BLaER1 treated with 17β-estradiol and CSF1 and Interleukin-3, amounts not matched to agents 10 nM and 100 nM (cell line): ENCODE measurements around the gene PCMT1.
"Not testable (repeated sequence)": the region's sequence is repeated elsewhere in the genome, so short reads cannot be mapped to it uniquely, and the experiment has no call there.

Experiments used
- H3K27ac ChIP-seq, 11 experiments: shearing (Covaris generic); formaldehyde crosslinking; 2 replicates each; pipeline ENCODE4 v1.8.1; 2022
- H3K27me3 ChIP-seq, 11 experiments: shearing (Covaris generic); formaldehyde crosslinking; 2 replicates each; pipeline ENCODE4 v1.8.1; 2022
- H3K36me3 ChIP-seq, 11 experiments: shearing (Covaris generic); formaldehyde crosslinking; 2 replicates each; pipeline ENCODE4 v1.8.1; 2022
- H3K4me1 ChIP-seq, 10 experiments: shearing (Covaris generic); formaldehyde crosslinking; 2 replicates each; pipeline ENCODE4 v1.8.1; 2022
- H3K4me2 ChIP-seq, 11 experiments: shearing (Covaris generic); formaldehyde crosslinking; 2 replicates each; pipeline ENCODE4 v1.8.1; 2022
- H3K4me3 ChIP-seq, 10 experiments: shearing (Covaris generic); formaldehyde crosslinking; 2 replicates each; pipeline ENCODE4 v1.8.1; 2022
- H3K9ac ChIP-seq, 11 experiments: shearing (Covaris generic); formaldehyde crosslinking; 2 replicates each; pipeline ENCODE4 v1.8.1; 2022
- H3K9me3 ChIP-seq, 11 experiments: shearing (Covaris generic); formaldehyde crosslinking; replicated peaks in 1 of 11; 2 replicates each; pipeline ENCODE4 v1.8.1; 2022
- H4K20me1 ChIP-seq, 11 experiments: shearing (Covaris generic); formaldehyde crosslinking; 2 replicates each; pipeline ENCODE4 v1.8.1; 2022
- Cebpa-rat ChIP-seq, 11 experiments: shearing (Covaris generic); IDR thresholded peaks; 2 replicates each; pipeline ENCODE4 v1.8.1; 2022

The PCMT1 gene

DNA sequence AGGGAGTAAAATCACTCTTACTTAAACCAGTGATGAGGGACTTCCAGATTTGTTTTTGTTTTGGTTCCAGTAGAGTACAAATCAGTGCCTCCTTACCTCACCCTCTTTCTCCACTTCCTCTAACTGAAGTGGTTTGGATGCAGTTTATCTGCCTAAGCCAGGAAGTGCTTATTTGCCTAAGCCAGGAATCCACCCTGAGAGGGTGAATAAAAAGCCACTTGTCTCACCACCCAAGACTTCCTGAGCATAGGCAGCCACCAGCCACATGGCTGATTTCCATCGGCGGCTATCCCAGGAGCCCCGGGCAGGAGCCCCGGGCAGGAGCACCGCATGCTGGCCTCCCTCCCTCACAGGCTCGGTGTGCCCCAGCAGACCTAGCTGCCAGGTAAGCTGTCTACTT lies 102.6 kb downstream of the PCMT1 start:
- Histone ChIP-seq H3K4me2 (peak overlapping the region; percentile 51 to 85 (median 66)), H3K4me1 (peaks cover 14 to 62% (median 27%) of the 10 kb centered on the region in 10 experiments), H3K9me3 (no peaks in the 10 kb centered on the region), H3K27me3 (peaks cover 0 to 3% (median 0%) of the 10 kb centered on the region in 11 experiments; a peak in 1 of 22 replicates), H3K4me3 (no peak overlapping the region), H4K20me1 (peaks cover 0 to 6% (median 0%) of the 10 kb centered on the region in 11 experiments; a peak in 2 of 22 replicates), H3K9ac (peak overlapping the region in 5 of 11 experiments; percentile 4 to 53 (median 39); a peak in 6 of 22 replicates), H3K27ac (peak overlapping the region; percentile 11 to 84 (median 51); a peak in 18 of 22 replicates), H3K36me3 (0 out of 22 replicates have a peak, but pooled peaks cover 0 to 9% (median 0%) of the 10 kb centered on the region in 11 experiments)
- no peak for TF ChIP-seq Cebpa-rat (IDR thresholded peaks at IDR 0.05)

DNA sequence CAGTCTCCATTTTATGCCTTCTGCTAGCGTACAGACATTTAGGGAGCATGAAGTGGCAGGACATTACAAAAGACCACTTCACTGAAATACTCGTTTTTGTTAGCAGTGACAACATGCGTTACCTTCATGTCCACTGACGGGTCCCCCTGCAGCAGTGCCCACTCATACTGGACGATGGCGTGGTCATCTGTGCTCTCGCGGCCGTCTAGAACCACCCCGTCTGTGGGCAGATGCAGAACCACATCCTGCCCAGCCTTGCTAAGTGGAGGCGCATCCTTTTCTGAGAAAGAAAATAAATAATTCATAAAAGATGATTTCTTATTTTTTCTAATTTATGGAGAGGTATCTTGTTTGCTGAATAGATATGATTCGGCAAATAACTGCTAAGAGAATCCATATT lies 103.3 kb downstream of the PCMT1 start:
- Histone ChIP-seq H3K4me1 (peaks cover 14 to 55% (median 27%) of the 10 kb centered on the region in 10 experiments), H3K27me3 (peaks cover 0 to 3% (median 0%) of the 10 kb centered on the region in 11 experiments; a peak in 1 of 22 replicates), H3K4me2 (peak overlapping the region in 9 of 11 experiments; percentile 51 to 85 (median 69); a peak in 16 of 22 replicates), H3K4me3 (no peak overlapping the region), H3K27ac (peak overlapping the region in 10 of 11 experiments; percentile 42 to 84 (median 51); a peak in 16 of 22 replicates), H3K9me3 (no peaks in the 10 kb centered on the region), H4K20me1 (0 out of 22 replicates have a peak, but pooled peaks cover 0 to 6% (median 0%) of the 10 kb centered on the region in 11 experiments), H3K36me3 (0 out of 22 replicates have a peak, but pooled peaks cover 0 to 9% (median 0%) of the 10 kb centered on the region in 11 experiments), H3K9ac (peak overlapping the region in 2 of 11 experiments; percentile 39 to 53; a peak in 2 of 22 replicates)
- TF ChIP-seq Cebpa-rat (IDR thresholded peaks at IDR 0.05), result no peak

DNA sequence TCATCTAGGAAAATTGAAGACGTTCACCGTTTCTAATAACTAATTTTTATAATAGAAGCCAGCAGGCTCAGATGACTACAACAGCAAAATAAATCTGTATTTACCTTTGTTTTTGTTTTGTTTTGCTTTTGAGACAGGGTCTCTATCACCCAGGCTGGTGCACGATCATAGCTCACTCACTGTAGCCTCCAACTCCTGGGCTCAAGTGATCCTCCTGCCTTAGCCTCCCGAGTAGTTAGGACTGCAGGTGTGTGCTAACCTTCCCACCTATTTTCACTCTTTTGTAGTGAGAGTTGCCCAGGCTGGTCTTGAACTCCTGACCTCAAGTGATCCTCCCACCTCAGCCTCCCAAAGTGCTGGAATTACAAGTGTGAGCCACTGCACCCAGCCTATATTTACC lies 104.5 kb downstream of the PCMT1 start:
- peak overlapping the region in 3 of 11 experiments; percentile 42 to 59 (median 53); a peak in 5 of 22 replicates for H3K4me2 ChIP-seq
- H3K4me3 ChIP-seq, result not testable (repeated sequence)

DNA sequence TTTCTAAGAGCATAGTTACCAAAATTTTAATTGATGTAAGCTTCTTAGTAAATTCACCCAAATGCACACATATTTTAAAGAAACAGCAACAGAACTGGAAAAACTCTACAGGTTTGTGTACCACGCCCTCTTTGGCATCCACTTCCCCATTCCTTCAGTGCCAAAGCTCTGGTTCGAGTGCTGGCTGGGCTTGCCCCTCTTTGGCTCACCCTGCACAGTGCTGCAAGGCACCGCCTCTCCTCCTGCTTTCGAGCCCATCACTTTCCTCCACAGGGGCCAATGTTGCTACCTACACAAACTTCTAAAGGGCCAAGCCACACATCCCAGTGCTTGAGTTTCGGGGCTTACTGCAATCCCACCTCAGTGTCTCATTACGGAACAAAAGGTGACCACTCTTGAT lies 105.0 kb downstream of the PCMT1 start:
- H4K20me1 ChIP-seq, result 0 out of 22 replicates have a peak, but pooled peaks cover 0 to 6% (median 0%) of the 10 kb centered on the region in 11 experiments
- H3K4me2 ChIP-seq, result peak overlapping the region in 5 of 11 experiments; percentile 14 to 59 (median 42); a peak in 9 of 22 replicates
- peak overlapping the region in 1 of 11 experiments; percentile 49; a peak in 2 of 22 replicates for H3K27ac ChIP-seq
- H3K9me3 ChIP-seq, result no peaks in the 10 kb centered on the region
- peaks cover 0 to 3% (median 0%) of the 10 kb centered on the region in 11 experiments; a peak in 1 of 22 replicates for H3K27me3 ChIP-seq
- H3K4me1 ChIP-seq, result peaks cover 14 to 57% (median 24%) of the 10 kb centered on the region in 10 experiments
- no peak overlapping the region for H3K9ac ChIP-seq
- no peak for TF ChIP-seq Cebpa-rat (IDR thresholded peaks at IDR 0.05)
- no peak overlapping the region for H3K4me3 ChIP-seq
- 0 out of 22 replicates have a peak, but pooled peaks cover 0 to 9% (median 0%) of the 10 kb centered on the region in 11 experiments for H3K36me3 ChIP-seq

More for the DNA sequence above, 104.5 kb downstream of the PCMT1 start:
- not testable (repeated sequence) for H3K27me3 ChIP-seq, H3K27ac ChIP-seq, H3K9ac ChIP-seq, H3K36me3 ChIP-seq, H4K20me1 ChIP-seq, H3K9me3 ChIP-seq
- H3K4me1 ChIP-seq, result peaks cover 14 to 51% (median 24%) of the 10 kb centered on the region in 10 experiments

DNA sequence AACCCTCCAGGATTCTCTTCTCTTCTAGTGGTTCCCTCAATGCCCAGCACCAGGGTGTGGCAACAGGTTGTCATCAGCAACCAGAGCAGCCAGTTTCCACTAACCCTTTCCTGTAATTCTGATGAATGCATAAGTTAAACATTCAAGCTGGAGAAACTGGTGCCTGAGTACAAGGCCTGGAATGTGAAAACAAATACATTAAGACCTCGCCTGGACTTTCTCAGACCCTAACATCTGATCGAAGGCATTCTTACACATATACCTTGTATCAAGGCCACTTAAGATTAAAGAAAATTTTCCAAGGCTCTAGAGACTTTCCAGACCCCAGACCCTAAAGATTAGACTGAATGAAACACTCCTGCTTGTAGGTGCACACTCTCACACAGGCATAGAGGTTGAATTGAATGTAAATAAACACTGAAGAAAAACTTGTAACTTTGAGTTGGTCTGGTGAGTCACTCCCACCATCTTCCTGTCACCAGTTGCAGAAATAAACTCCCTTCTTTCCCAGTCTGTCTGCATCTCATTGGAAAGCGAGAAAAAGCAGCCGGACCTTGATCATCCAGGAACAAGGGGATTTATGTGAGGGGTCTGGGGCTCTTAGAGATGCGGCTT lies 105.6 kb downstream of the PCMT1 start:
- H3K4me2 ChIP-seq, result peak overlapping the region in 5 of 11 experiments; percentile 14 to 59 (median 42); a peak in 9 of 22 replicates
- H3K9ac ChIP-seq, result peak overlapping the region in 1 of 11 experiments; percentile 40; a peak in 1 of 22 replicates
- H3K27ac ChIP-seq, result peak overlapping the region in 1 of 11 experiments; percentile 49; a peak in 2 of 22 replicates
- 0 out of 22 replicates have a peak, but pooled peaks cover 0 to 9% (median 0%) of the 10 kb centered on the region in 11 experiments for H3K36me3 ChIP-seq
- H3K4me1 ChIP-seq, result peaks cover 14 to 57% (median 24%) of the 10 kb centered on the region in 10 experiments
- no peak overlapping the region for H3K4me3 ChIP-seq
- peaks cover 0 to 6% (median 0%) of the 10 kb centered on the region in 11 experiments; a peak in 1 of 22 replicates for H4K20me1 ChIP-seq
- no peaks in the 10 kb centered on the region for H3K9me3 ChIP-seq
- no peak for TF ChIP-seq Cebpa-rat (IDR thresholded peaks at IDR 0.05)
- H3K27me3 ChIP-seq, result peaks cover 0 to 3% (median 0%) of the 10 kb centered on the region in 11 experiments; a peak in 1 of 22 replicates

DNA sequence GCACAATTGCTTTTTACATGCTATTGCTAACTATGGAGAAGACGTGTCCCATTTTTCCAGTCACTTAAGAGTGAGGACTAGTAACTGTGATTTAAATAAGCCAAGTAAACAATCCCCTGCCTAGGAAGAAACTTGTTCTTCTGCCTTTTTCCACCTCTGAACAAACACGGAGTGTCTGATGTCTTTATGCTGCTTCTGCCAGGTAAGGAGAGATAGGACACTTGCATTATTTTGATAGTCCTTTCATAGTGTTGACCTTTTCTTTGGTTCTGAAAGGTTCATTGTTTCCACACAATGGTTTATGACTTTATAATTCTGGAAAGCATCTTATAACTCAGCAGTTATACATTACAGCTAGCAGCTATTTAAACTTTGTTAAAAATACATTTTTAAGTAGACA lies 106.2 kb downstream of the PCMT1 start:
- 0 out of 22 replicates have a peak, but pooled peaks cover 0 to 9% (median 0%) of the 10 kb centered on the region in 11 experiments for H3K36me3 ChIP-seq
- H4K20me1 ChIP-seq, result peaks cover 0 to 9% (median 0%) of the 10 kb centered on the region in 11 experiments; a peak in 3 of 22 replicates
- no peak overlapping the region for H3K4me3 ChIP-seq
- no peak for TF ChIP-seq Cebpa-rat (IDR thresholded peaks at IDR 0.05)
- peaks cover 17 to 57% (median 27%) of the 10 kb centered on the region in 10 experiments for H3K4me1 ChIP-seq
- peaks cover 0 to 3% (median 0%) of the 10 kb centered on the region in 11 experiments; a peak in 1 of 22 replicates for H3K27me3 ChIP-seq
- peak overlapping the region in 3 of 11 experiments; percentile 31 to 59 (median 42); a peak in 5 of 22 replicates for H3K4me2 ChIP-seq
- no peak overlapping the region for H3K9ac ChIP-seq
- 0 out of 22 replicates have a peak overlapping the region, but pooled peaks of 1 of the 11 experiments have one; percentile 49 for H3K27ac ChIP-seq
- H3K9me3 ChIP-seq, result no peaks in the 10 kb centered on the region

DNA sequence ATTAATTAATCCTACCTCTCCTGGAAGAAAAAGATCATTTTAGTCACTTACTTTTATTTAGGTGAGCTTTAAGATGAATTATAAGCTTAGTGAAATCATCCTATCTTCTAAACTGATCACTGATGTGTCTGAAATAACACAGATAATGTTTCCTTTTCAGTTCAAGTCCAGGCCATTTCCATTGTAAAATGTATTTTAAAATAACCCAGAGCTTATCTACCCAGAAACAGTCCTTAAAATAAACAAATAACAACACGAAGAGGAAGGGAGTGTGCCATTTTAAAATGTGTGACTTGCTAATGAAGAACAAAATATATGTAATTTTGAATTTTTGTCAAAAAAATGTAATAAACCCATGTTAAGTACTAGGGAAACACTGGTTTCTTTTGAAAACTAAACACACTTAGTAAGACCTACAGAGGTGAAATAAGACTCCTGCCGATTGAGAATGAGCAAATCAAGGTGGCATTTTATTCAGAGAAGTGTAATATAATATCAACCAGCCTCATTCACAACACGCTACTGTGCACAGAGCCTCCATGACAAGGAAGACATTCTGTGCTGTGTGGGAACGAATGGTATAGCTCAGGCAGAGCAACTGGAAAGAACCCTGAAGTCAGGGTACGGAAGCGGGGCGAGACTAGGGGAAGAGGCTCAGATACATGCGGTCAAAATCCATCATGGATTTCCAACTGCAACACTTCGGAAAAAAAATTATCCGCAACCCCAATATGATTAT lies 106.9 kb downstream of the PCMT1 start:
- Histone ChIP-seq H4K20me1 (peaks cover 0 to 13% (median 0%) of the 10 kb centered on the region in 11 experiments; a peak in 6 of 22 replicates), H3K4me3 (no peak overlapping the region), H3K27ac (no peak overlapping the region), H3K27me3 (peaks cover 0 to 3% (median 0%) of the 10 kb centered on the region in 11 experiments; a peak in 1 of 22 replicates), H3K4me2 (no peak overlapping the region), H3K9me3 (no peaks in the 10 kb centered on the region), H3K36me3 (0 out of 22 replicates have a peak, but pooled peaks cover 0 to 2% (median 0%) of the 10 kb centered on the region in 11 experiments), H3K9ac (no peak overlapping the region), H3K4me1 (peaks cover 23 to 58% (median 32%) of the 10 kb centered on the region in 10 experiments)
- no peak for TF ChIP-seq Cebpa-rat (IDR thresholded peaks at IDR 0.05)

DNA sequence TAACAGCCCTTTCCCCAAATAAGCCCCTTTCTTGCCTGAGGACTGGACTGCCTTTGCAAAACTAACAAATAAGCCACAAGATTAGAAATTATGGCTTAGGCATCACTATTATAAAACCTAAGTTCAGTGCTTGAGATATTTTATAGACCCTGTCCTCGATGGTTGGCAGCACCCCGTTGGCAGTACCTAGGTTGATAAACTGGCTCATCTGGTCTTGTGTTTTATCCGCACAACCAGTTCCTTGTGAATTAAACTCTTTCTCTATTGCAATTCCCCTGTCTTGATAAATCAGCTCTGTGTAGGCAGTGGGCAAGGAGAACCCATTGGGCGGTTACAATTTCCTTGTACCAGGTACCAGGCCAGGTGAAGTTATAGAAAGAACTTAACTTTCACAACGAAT lies 108.0 kb downstream of the PCMT1 start:
- Histone ChIP-seq H3K4me2 (no peak overlapping the region), H3K4me1 (peaks cover 25 to 58% (median 32%) of the 10 kb centered on the region in 10 experiments), H3K9me3 (no peaks in the 10 kb centered on the region), H3K9ac (no peak overlapping the region), H3K4me3 (no peak overlapping the region), H3K27ac (no peak overlapping the region), H3K27me3 (peaks cover 0 to 3% (median 0%) of the 10 kb centered on the region in 11 experiments; a peak in 1 of 22 replicates), H4K20me1 (peaks cover 0 to 23% (median 0%) of the 10 kb centered on the region in 11 experiments; a peak in 7 of 22 replicates), H3K36me3 (no peaks in the 10 kb centered on the region)
- TF ChIP-seq Cebpa-rat (IDR thresholded peaks at IDR 0.05), result no peak
